ENCODE results near the gene CCDC8. TPM values are rescaled to one million over a fixed set of nuclear protein-coding genes. Genes with fewer than 3 reads are reported as not detected.

Gene CCDC8
- total RNA-seq, 4 donors from 2014 or later: 4.3 to 10.1 (median 7.6) TPM

GRCh38 chr19:46373491-46374359 lies 39.6 kb downstream of the CCDC8 start:
- peaks cover 0 to 43% of the 10 kb centered on the region in 2 donors for H3K36me3 ChIP-seq
- peak; percentile 68 for ATAC-seq
- no peak overlapping the region for H3K4me3 ChIP-seq
- peak overlapping the region in 3 of 4 donors; percentile 72 to 81 (median 78) for H3K27ac ChIP-seq
- 35 to 57% methylated on average over 3 to 5 of the region's 17 CpGs for WGBS, 2 donors (ENCODE audit: low coverage in 1 of 2)
- H3K9me3 ChIP-seq: no peaks in the 10 kb centered on the region
- no peaks in the 10 kb centered on the region for H3K27me3 ChIP-seq
- H3K4me1 ChIP-seq: peaks cover 0 to 54% (median 21%) of the 10 kb centered on the region in 3 donors
- TF ChIP-seq POLR2AphosphoS5 (IDR thresholded peaks at IDR 0.05): peak; percentile 68
- TF ChIP-seq, protein P1, sequence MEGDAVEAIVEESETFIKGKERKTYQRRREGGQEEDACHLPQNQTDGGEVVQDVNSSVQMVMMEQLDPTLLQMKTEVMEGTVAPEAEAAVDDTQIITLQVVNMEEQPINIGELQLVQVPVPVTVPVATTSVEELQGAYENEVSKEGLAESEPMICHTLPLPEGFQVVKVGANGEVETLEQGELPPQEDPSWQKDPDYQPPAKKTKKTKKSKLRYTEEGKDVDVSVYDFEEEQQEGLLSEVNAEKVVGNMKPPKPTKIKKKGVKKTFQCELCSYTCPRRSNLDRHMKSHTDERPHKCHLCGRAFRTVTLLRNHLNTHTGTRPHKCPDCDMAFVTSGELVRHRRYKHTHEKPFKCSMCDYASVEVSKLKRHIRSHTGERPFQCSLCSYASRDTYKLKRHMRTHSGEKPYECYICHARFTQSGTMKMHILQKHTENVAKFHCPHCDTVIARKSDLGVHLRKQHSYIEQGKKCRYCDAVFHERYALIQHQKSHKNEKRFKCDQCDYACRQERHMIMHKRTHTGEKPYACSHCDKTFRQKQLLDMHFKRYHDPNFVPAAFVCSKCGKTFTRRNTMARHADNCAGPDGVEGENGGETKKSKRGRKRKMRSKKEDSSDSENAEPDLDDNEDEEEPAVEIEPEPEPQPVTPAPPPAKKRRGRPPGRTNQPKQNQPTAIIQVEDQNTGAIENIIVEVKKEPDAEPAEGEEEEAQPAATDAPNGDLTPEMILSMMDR (IDR thresholded peaks at IDR 0.05): no peak

- Histone ChIP-seq H3K4me3 (no peak overlapping the region), H3K27me3 (no peaks in the 10 kb centered on the region), H3K27ac (peak overlapping the region in 3 of 4 donors; percentile 72 to 81 (median 78)), H3K4me1 (peaks cover 0 to 46% (median 16%) of the 10 kb centered on the region in 3 donors), H3K36me3 (peaks cover 0 to 50% of the 10 kb centered on the region in 2 donors), H3K9me3 (no peaks in the 10 kb centered on the region)
- 40 to 61% methylated on average over 2 to 5 of the region's 11 CpGs for WGBS, 2 donors (ENCODE audit: low coverage in 1 of 2)
- TF ChIP-seq POLR2AphosphoS5 (IDR thresholded peaks at IDR 0.05) (no peak), POLR2A (IDR thresholded peaks at IDR 0.05) (no peak), EP300 (IDR thresholded peaks at IDR 0.05) (no peak)
- TF ChIP-seq, protein P1 (IDR thresholded peaks at IDR 0.05): peak in 2 of 4 experiments; percentile 8 to 34
- peak; percentile 13 for ATAC-seq
Measured at GRCh38 chr19:46372901-46373490, 40.4 kb downstream of the CCDC8 start.

DNA sequence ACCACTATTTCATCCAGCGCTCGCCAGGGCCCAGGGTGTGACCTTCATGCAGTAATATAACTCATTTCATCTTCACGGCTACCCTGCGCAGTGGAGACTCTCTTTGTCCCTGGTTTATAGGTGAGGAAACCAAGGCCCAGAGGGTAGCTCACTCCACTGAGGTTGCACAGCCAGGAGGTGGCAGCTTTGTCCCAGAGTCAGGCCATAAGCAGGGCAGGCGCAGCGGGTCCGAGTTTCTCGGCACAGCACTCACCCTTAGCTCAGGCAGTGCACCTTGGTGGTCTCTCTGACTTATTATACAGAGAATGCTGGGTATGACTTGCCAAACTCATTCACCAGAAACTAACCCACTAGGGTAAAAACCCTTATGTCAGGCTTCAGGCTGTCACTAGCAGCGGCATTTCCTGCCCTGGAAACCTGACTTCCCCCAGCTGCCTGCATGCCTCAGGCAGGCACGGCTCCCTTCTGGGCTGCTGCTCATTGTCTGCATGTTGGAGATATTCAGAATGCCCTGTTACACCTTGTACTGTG lies 41.9 kb downstream of the CCDC8 start:
- peak overlapping the region in 1 of 4 donors; percentile 20 for H3K27ac ChIP-seq
- no peak overlapping the region for H3K4me3 ChIP-seq
- no peaks in the 10 kb centered on the region for H3K27me3 ChIP-seq
- TF ChIP-seq, protein P1 (IDR thresholded peaks at IDR 0.05): no peak
- TF ChIP-seq POLR2A (IDR thresholded peaks at IDR 0.05) (no peak), POLR2AphosphoS5 (IDR thresholded peaks at IDR 0.05) (no peak), EP300 (IDR thresholded peaks at IDR 0.05) (no peak)
- peaks cover 0 to 35% (median 16%) of the 10 kb centered on the region in 3 donors for H3K4me1 ChIP-seq
- H3K9me3 ChIP-seq: no peaks in the 10 kb centered on the region
- WGBS, 2 donors (ENCODE audit: low coverage in 1 of 2): 0 to 90% methylated on average over 1 to 7 of the region's 10 CpGs
- ATAC-seq: no peak
- peaks cover 0 to 54% of the 10 kb centered on the region in 2 donors for H3K36me3 ChIP-seq

DNA sequence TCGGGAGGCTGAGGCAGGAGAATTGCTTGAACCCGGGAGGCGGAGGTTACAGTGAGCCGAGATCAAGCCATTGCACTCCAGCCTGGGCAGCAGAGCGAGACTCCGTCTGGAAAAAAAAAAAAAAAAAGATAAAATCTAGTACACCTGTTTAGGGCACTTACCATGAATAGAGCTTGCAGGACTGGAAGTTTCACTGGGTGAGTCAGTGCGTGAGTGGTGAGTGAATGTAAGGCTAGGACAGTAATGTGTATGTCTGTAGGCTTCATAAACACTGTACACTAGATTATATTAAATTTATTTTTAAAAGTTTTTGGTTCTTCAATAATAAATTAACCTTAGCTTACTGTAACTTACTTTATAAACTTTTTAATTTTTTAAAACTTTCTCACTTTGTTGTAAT lies 43.5 kb downstream of the CCDC8 start:
- Histone ChIP-seq H3K36me3 (peaks cover 0 to 55% of the 10 kb centered on the region in 2 donors), H3K9me3 (no peaks in the 10 kb centered on the region), H3K27me3 (no peaks in the 10 kb centered on the region), H3K27ac (no peak overlapping the region), H3K4me1 (peaks cover 0 to 35% (median 16%) of the 10 kb centered on the region in 3 donors), H3K4me3 (no peak overlapping the region)
- ATAC-seq: no peak
- TF ChIP-seq EP300 (IDR thresholded peaks at IDR 0.05) (no peak), POLR2A (IDR thresholded peaks at IDR 0.05) (no peak), POLR2AphosphoS5 (IDR thresholded peaks at IDR 0.05) (no peak)
- TF ChIP-seq, protein P1 (IDR thresholded peaks at IDR 0.05): no peak
- 57 to 82% methylated on average over 1 to 6 of the region's 7 CpGs for WGBS, 2 donors (ENCODE audit: low coverage in 1 of 2)
